GM12878 (cell line): Measurements from ENCODE around the gene AGBL3. TPM values are rescaled to one million over a fixed set of nuclear protein-coding genes. Genes with fewer than 3 reads are reported as not detected.
A peak's percentile ranks its signal among the peaks of the same experiment; 100 is the strongest.

Experiments used
- ATAC-seq: fragments of 200-7000 bp; cut with Tn5 transposase; 3 replicates; pipeline ENCODE4 v1.9.1; 2020; ENCODE audit warnings: mild to moderate bottlenecking, moderate library complexity
- BruUV-seq: library from RNA; stranded (reverse); fragments of 400-500 nt; replicated peaks from 2 replicates; lab custom pipeline; 2021; lab: Mats Ljungman, UMichigan
- CTCF ChIA-PET: fragments of 300-600 bp; sonication (Branson Sonifier 250); formaldehyde crosslinking; extraction: SDS; loops from one replicate; lab custom pipeline; 2021; ENCODE audit warnings: inconsistent platforms; lab: Yijun Ruan, JAX
- POLR2A ChIA-PET: fragments of 350-600 bp; formaldehyde crosslinking; extraction: SDS; loops from one replicate; lab custom pipeline; 2021; ENCODE audit warnings: inconsistent platforms; lab: Charles Lee
- RAD21 ChIA-PET: fragments of 300-600 bp; sonication (Branson Sonifier 250); formaldehyde crosslinking; loops from one replicate; lab custom pipeline; 2023; ENCODE audit warnings: antibody characterized with exemption; ENCODE audit not compliant: unreplicated experiment; lab: Charles Lee
- SMC1A ChIA-PET: fragments of 300-600 bp; sonication (Branson Sonifier 250); formaldehyde crosslinking; loops from one replicate; lab custom pipeline; 2023; ENCODE audit not compliant: unreplicated experiment, uncharacterized antibody; lab: Charles Lee
- DNase-seq: peaks from one replicate; pipeline ENCODE4 v3.0.0-alpha.2; 2011; ENCODE audit warnings: low read depth, low spot score
- FAIRE-seq: peaks from 3 replicates; lab custom pipeline; 2011; peaks lifted over from hg19 to GRCh38; lab: Jason Lieb, UNC
- H2AFZ ChIP-seq: 2 replicates; pipeline ENCODE4 v1.6.0; 2011; ENCODE audit warnings: low read depth, low read length, control low read depth; ENCODE audit not compliant: control insufficient read depth
- H3K27ac ChIP-seq: 2 replicates; pipeline ENCODE4 v1.5.1; 2011; ENCODE audit warnings: control low read depth; ENCODE audit not compliant: control insufficient read depth, insufficient read depth
- H3K27me3 ChIP-seq, 2 experiments: replicated peaks in 1 of 2; 2 replicates each; pipeline versions ENCODE4 v1.6.0 to v1.6.1; 2011; ENCODE audit warnings: low read length in 1 of 2; ENCODE audit not compliant: control insufficient read depth in 2 of 2, insufficient read depth in 2 of 2
- H3K36me3 ChIP-seq, 2 experiments: 2 replicates each; pipeline ENCODE4 v1.5.1; 2011; ENCODE audit warnings: low read length in 1 of 2; ENCODE audit not compliant: control insufficient read depth in 2 of 2, insufficient read depth in 2 of 2
- H3K4me1 ChIP-seq: 2 replicates; pipeline ENCODE4 v1.6.1; 2011; ENCODE audit warnings: mild to moderate bottlenecking, low read length, moderate library complexity, mixed read lengths; ENCODE audit not compliant: control insufficient read depth, insufficient read depth
- H3K4me2 ChIP-seq: 2 replicates; pipeline ENCODE4 v1.6.0; 2011; ENCODE audit warnings: control low read depth; ENCODE audit not compliant: control insufficient read depth, insufficient read depth
- H3K4me3 ChIP-seq: fragments of 200-600 bp; sonication (generic); 2 replicates; pipeline ENCODE4 v1.5.1; 2016
- H3K79me2 ChIP-seq: 2 replicates; pipeline ENCODE4 v1.6.0; 2011; ENCODE audit warnings: low read length; ENCODE audit not compliant: control insufficient read depth, insufficient read depth
- H3K9ac ChIP-seq: 2 replicates; pipeline ENCODE4 v1.8.0; 2011; ENCODE audit warnings: low read length, control low read depth, mixed read lengths; ENCODE audit not compliant: control insufficient read depth, insufficient read depth
- H3K9me3 ChIP-seq: replicated peaks from 3 replicates; pipeline ENCODE4 v1.5.1; 2011; ENCODE audit warnings: mild to moderate bottlenecking, low read length; ENCODE audit not compliant: control insufficient read depth, insufficient read depth
- H4K20me1 ChIP-seq: 2 replicates; pipeline ENCODE4 v1.6.0; 2011; ENCODE audit not compliant: control insufficient read depth, insufficient read depth
- EZH2 ChIP-seq: IDR thresholded peaks from 2 replicates; pipeline ENCODE4 v1.6.1; 2012; ENCODE audit warnings: low read depth, mild to moderate bottlenecking, control low read depth, inconsistent platforms, low read length, borderline replicate concordance; ENCODE audit not compliant: control insufficient read depth
- SIX5 ChIP-seq: IDR thresholded peaks from 2 replicates; pipeline ENCODE4 v1.6.1; 2011; ENCODE audit warnings: mild to moderate bottlenecking, low read depth, low read length, moderate library complexity; ENCODE audit not compliant: severe bottlenecking
- ZNF24 ChIP-seq: fragments of 450-650 bp; IDR thresholded peaks from 2 replicates; pipeline ENCODE4 v1.6.1; 2017; ENCODE audit warnings: antibody characterized with exemption, mild to moderate bottlenecking
- WGBS: methylation state at CpG from one replicate; pipeline ENCODE4 v1.1.6; 2016; ENCODE audit warnings: low lambda C conversion rate; ENCODE audit not compliant: insufficient replicate concordance, insufficient coverage; ENCODE audit errors: missing lambda C conversion rate; 5-methylcytosine and 5-hydroxymethylcytosine counted together
- in situ Hi-C: fragments of 300-500 bp; cut with MboI; formaldehyde crosslinking; loops from 9 replicates; pipeline ENCODE4 v1.14.3; 2018; ENCODE audit warnings: mixed read lengths
- intact Hi-C: fragments of 100-400 bp; cut with micrococcal nuclease; formaldehyde crosslinking; loops from one replicate; pipeline ENCODE4 v1.14.2; 2022; ENCODE audit not compliant: unreplicated experiment
- polyA plus RNA-seq, 11 experiments: library from polyadenylated mRNA; depleted of rRNA in 4 of 11; unstranded in 6 of 11; stranded (reverse) in 5 of 11; fragments of >200 nt; fragmentation: Nextera tagmentation in 4 of 11; fragmentation: Illumina TruSeq in 1 of 11; extraction: Ambion mirVana in 4 of 11; extraction: Trizol in 1 of 11; gene quantifications; 1 replicate in 1 of 11; 2 replicates in 10 of 11; pipeline versions ENCODE4 v1.2.1 to v1.2.3, GENCODE V29; 2011 to 2016; ENCODE audit warnings: inconsistent platforms in 2 of 11, missing spikeins in 2 of 11, low read depth in 1 of 11
- total RNA-seq, 4 experiments: library from RNA; depleted of rRNA in 3 of 4; stranded (reverse); fragments of >200 nt in 3 of 4; fragmentation: Illumina TruSeq in 1 of 4; extraction: Trizol in 1 of 4; gene quantifications; 2 replicates each; pipeline versions ENCODE4 v1.2.1 to v1.2.3, GENCODE V29; 2013 to 2021
- TF ChIP-seq, protein P1 (sequence below): fragments of 450-650 bp; IDR thresholded peaks from 2 replicates; pipeline ENCODE4 v1.6.1; 2017; ENCODE audit warnings: mild to moderate bottlenecking

The AGBL3 gene
- total and polyA plus RNA-seq, 10 of the 15 experiments (the other 5 are each of a cell fraction or from before 2014, with no cell fraction given) = 0.82 to 12.4 (median 3.7) TPM

DNA sequence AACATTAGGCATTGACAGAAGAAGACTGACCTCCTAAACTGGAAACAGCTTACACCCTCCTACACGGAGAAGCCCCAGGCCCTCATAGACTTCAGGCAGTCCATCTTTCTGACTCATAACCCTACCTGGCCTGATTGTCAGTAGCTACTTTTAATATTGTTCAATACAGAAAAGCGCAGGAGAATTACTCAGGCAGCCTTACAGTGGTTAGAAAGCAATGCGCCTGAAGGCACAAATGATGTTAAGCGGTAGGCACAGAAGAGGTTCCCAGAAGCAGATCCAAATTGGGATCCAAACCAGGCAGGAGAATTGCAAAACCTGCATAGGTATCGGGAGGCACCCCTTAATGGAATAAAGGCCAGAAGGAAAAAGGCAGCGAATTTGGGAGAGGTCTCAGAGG is 189.6 kb downstream of the AGBL3 start:
- no peak overlapping the region for H3K9ac ChIP-seq
- WGBS = 85% methylated on average over 6 of the region's 6 CpGs
- H3K9me3 ChIP-seq = peaks cover 31% of the 10 kb centered on the region
- in situ Hi-C loops (no loop called here), intact Hi-C loops (no loop called here)
- TF ChIP-seq ZNF24 (0 out of 2 replicates have a peak, but pooled peaks have one; percentile 28), SIX5 (no peak), EZH2 (no peak)
- TF ChIP-seq, protein P1, sequence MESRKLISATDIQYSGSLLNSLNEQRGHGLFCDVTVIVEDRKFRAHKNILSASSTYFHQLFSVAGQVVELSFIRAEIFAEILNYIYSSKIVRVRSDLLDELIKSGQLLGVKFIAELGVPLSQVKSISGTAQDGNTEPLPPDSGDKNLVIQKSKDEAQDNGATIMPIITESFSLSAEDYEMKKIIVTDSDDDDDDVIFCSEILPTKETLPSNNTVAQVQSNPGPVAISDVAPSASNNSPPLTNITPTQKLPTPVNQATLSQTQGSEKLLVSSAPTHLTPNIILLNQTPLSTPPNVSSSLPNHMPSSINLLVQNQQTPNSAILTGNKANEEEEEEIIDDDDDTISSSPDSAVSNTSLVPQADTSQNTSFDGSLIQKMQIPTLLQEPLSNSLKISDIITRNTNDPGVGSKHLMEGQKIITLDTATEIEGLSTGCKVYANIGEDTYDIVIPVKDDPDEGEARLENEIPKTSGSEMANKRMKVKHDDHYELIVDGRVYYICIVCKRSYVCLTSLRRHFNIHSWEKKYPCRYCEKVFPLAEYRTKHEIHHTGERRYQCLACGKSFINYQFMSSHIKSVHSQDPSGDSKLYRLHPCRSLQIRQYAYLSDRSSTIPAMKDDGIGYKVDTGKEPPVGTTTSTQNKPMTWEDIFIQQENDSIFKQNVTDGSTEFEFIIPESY = peak; percentile 80
- peaks cover 4 to 33% of the 10 kb centered on the region in 2 experiments for H3K36me3 ChIP-seq
- H3K27ac ChIP-seq = no peak overlapping the region
- H4K20me1 ChIP-seq = no peaks in the 10 kb centered on the region
- 0 out of 2 replicates have a peak overlapping the region, but pooled peaks have one; percentile 36 for H3K4me2 ChIP-seq
- peaks cover 5% of the 10 kb centered on the region for H3K4me1 ChIP-seq
- CTCF ChIA-PET = interaction anchor here (1.2 to 12.2 kb wide), 6 partner anchors 12 to 104 kb away, joined by 3 to 135 read pairs (median 10); partner anchors contain the start of gene WDR91
- SMC1A ChIA-PET = interaction anchor here (1.0 to 13.1 kb wide), 12 partner anchors 11 to 188 kb away, joined by 3 to 158 read pairs (median 3); partner anchors contain the start of genes TMEM140 and WDR91
- RAD21 ChIA-PET = interaction anchor here (0.7 to 11.6 kb wide), 8 partner anchors 10 to 782 kb away, joined by 3 to 151 read pairs (median 3); partner anchors contain the start of genes AGBL3, TMEM140 and WDR91
- DNase-seq (no peak), ATAC-seq (no peak; the same call in 2 of the 3 replicates), FAIRE-seq (no peak)
- no TSS peak for BruUV-seq
- POLR2A ChIA-PET = interaction anchor here (1.2 to 12.2 kb wide), 4 partner anchors 11 to 60 kb away, joined by 6 to 155 read pairs (median 53); partner anchors contain the start of gene WDR91
- no peaks in the 10 kb centered on the region for H3K27me3 ChIP-seq
- peaks cover 60% of the 10 kb centered on the region for H3K79me2 ChIP-seq
- peak overlapping the region; percentile 51 for H3K4me3 ChIP-seq
- H2AFZ ChIP-seq = no peak overlapping the region
